Measurements from ENCODE around the gene SHB.

- TF ChIP-seq, protein P1, sequence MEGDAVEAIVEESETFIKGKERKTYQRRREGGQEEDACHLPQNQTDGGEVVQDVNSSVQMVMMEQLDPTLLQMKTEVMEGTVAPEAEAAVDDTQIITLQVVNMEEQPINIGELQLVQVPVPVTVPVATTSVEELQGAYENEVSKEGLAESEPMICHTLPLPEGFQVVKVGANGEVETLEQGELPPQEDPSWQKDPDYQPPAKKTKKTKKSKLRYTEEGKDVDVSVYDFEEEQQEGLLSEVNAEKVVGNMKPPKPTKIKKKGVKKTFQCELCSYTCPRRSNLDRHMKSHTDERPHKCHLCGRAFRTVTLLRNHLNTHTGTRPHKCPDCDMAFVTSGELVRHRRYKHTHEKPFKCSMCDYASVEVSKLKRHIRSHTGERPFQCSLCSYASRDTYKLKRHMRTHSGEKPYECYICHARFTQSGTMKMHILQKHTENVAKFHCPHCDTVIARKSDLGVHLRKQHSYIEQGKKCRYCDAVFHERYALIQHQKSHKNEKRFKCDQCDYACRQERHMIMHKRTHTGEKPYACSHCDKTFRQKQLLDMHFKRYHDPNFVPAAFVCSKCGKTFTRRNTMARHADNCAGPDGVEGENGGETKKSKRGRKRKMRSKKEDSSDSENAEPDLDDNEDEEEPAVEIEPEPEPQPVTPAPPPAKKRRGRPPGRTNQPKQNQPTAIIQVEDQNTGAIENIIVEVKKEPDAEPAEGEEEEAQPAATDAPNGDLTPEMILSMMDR (IDR thresholded peaks at IDR 0.05): no peak
- TF ChIP-seq POLR2A (IDR thresholded peaks at IDR 0.05): no peak
These were observed 64.8 kb downstream of the SHB start for GRCh38 chr9:38003946-38004808.
